A549 (cell line): ENCODE measurements around the gene STEAP1B. TPM values are rescaled to one million over a fixed set of nuclear protein-coding genes. Genes with fewer than 3 reads are reported as not detected.

ENCODE experiments used
- ATAC-seq, 2 experiments: fragments of 200-7000 bp in 1 of 2; fragments of >200 bp in 1 of 2; cut with Nextera tagmentation in 1 of 2; cut with Tn5 transposase in 1 of 2; 3 replicates each; pipeline versions ENCODE4 v1.8.0 to v1.9.1; 2018 to 2020; ENCODE audit warnings: mild to moderate bottlenecking in 1 of 2, moderate library complexity in 1 of 2
- CTCF ChIA-PET: fragments of 300-600 bp; sonication (Branson Sonifier 250); formaldehyde crosslinking; extraction: SDS; loops from one replicate; lab custom pipeline; 2021; ENCODE audit warnings: antibody characterized with exemption, inconsistent platforms; lab: Yijun Ruan, JAX
- POLR2A ChIA-PET: fragments of 350-600 bp; formaldehyde crosslinking; extraction: SDS; loops from one replicate; lab custom pipeline; 2021; ENCODE audit warnings: antibody characterized with exemption, inconsistent platforms; lab: Yijun Ruan, JAX
- DNase-seq, 2 experiments: peaks; one replicate each; pipeline versions ENCODE4 v3.0.0 to v3.0.0-alpha.2; 2011 to 2016; ENCODE audit warnings: low read depth in 1 of 2, low spot score in 1 of 2
- FAIRE-seq: peaks from 2 replicates; lab custom pipeline; 2011; peaks lifted over from hg19 to GRCh38; lab: Jason Lieb, UNC
- H3K27ac ChIP-seq, 2 experiments: fragments of >200 bp; sonication (Bioruptor Twin); formaldehyde crosslinking; 3 replicates each; pipeline ENCODE4 v1.5.1; 2016 to 2017
- H3K4me1 ChIP-seq: fragments of >200 bp; sonication (Bioruptor Twin); formaldehyde crosslinking; 3 replicates; pipeline ENCODE4 v1.6.1; 2016
- H3K4me2 ChIP-seq: fragments of >200 bp; sonication (Bioruptor Twin); formaldehyde crosslinking; 3 replicates; pipeline ENCODE4 v1.6.1; 2016
- H3K4me3 ChIP-seq: fragments of >200 bp; sonication (Bioruptor Twin); formaldehyde crosslinking; 3 replicates; pipeline ENCODE4 v1.5.1; 2016
- H3K9me3 ChIP-seq: fragments of >200 bp; sonication (Bioruptor Twin); formaldehyde crosslinking; 3 replicates; pipeline ENCODE4 v1.6.1; 2016
- CEBPB ChIP-seq, 2 experiments: fragments of >200 bp in 1 of 2; sonication (Bioruptor Twin) in 1 of 2; formaldehyde crosslinking in 1 of 2; IDR thresholded peaks; 2 replicates each; pipeline ENCODE4 v1.6.1; 2012 to 2016
- CHD2 ChIP-seq: fragments of 150-350 bp; IDR thresholded peaks from 2 replicates; pipeline ENCODE4 v1.6.1; 2014; ENCODE audit warnings: low read length; ENCODE audit not compliant: partially characterized antibody
- CHD4 ChIP-seq: fragments of 200-600 bp; sonication (generic); IDR thresholded peaks from 2 replicates; pipeline ENCODE4 v1.6.1; 2016; ENCODE audit warnings: antibody characterized with exemption, mild to moderate bottlenecking, borderline replicate concordance
- EHMT2 ChIP-seq: fragments of 200-600 bp; sonication (generic); IDR thresholded peaks from 2 replicates; pipeline ENCODE4 v1.6.1; 2016; ENCODE audit warnings: antibody characterized with exemption, low read depth, mild to moderate bottlenecking, moderate library complexity
- ELK1 ChIP-seq: fragments of 150-350 bp; IDR thresholded peaks from 2 replicates; pipeline ENCODE4 v1.6.1; 2014; ENCODE audit warnings: low read depth, mild to moderate bottlenecking, low read length
- FOSB ChIP-seq: fragments of 250-450 bp; sonication (Bioruptor Pico); IDR thresholded peaks from 2 replicates; pipeline ENCODE4 v1.5.0; 2020; ENCODE audit warnings: mild to moderate bottlenecking, moderate library complexity
- FOSL2 ChIP-seq, 2 experiments: fragments of 450-650 bp in 1 of 2; fragments of >200 bp in 1 of 2; sonication (Bioruptor Twin) in 1 of 2; formaldehyde crosslinking; IDR thresholded peaks; 2 replicates each; pipeline versions ENCODE4 v1.5.0 to v1.6.1; 2016 to 2020; ENCODE audit warnings: mild to moderate bottlenecking in 1 of 2, moderate library complexity in 1 of 2
- FOXS1 ChIP-seq: fragments of 250-450 bp; sonication (Bioruptor Pico); IDR thresholded peaks from 2 replicates; pipeline ENCODE4 v1.5.0; 2020; ENCODE audit warnings: mild to moderate bottlenecking, moderate library complexity
- GATA3 ChIP-seq: IDR thresholded peaks from 2 replicates; pipeline ENCODE4 v1.6.1; 2012; ENCODE audit warnings: borderline replicate concordance
- HDAC2 ChIP-seq: fragments of 200-600 bp; sonication (generic); IDR thresholded peaks from 2 replicates; pipeline ENCODE4 v1.6.1; 2016
- HEYL ChIP-seq: fragments of 250-450 bp; sonication (Bioruptor Pico); IDR thresholded peaks from 2 replicates; pipeline ENCODE4 v1.8.0; 2021; ENCODE audit warnings: mild to moderate bottlenecking, moderate library complexity
- HOXA7 ChIP-seq: fragments of 250-450 bp; sonication (Bioruptor Pico); IDR thresholded peaks from 2 replicates; pipeline ENCODE4 v1.5.0; 2020; ENCODE audit warnings: mild to moderate bottlenecking, moderate library complexity
- HOXB5 ChIP-seq: fragments of 250-450 bp; sonication (Bioruptor Pico); IDR thresholded peaks from 2 replicates; pipeline ENCODE4 v1.5.0; 2020; ENCODE audit warnings: mild to moderate bottlenecking, moderate library complexity
- KDM1A ChIP-seq: fragments of 200-600 bp; sonication (generic); IDR thresholded peaks from 2 replicates; pipeline ENCODE4 v1.6.1; 2016; ENCODE audit warnings: low read depth, mild to moderate bottlenecking
- KDM5A ChIP-seq: fragments of 200-600 bp; sonication (generic); IDR thresholded peaks from 2 replicates; pipeline ENCODE4 v1.6.1; 2016; ENCODE audit warnings: antibody characterized with exemption, mild to moderate bottlenecking
- MAFK ChIP-seq: fragments of 450-650 bp; IDR thresholded peaks from 2 replicates; pipeline ENCODE4 v1.6.1; 2014; ENCODE audit not compliant: partially characterized antibody
- MAZ ChIP-seq: fragments of 150-350 bp; IDR thresholded peaks from 2 replicates; pipeline ENCODE4 v1.6.1; 2014; ENCODE audit warnings: antibody characterized with exemption, low read depth, low read length, borderline replicate concordance
- RAD21 ChIP-seq, 2 experiments: fragments of >200 bp in 1 of 2; sonication (Bioruptor Twin) in 1 of 2; formaldehyde crosslinking in 1 of 2; IDR thresholded peaks in 1 of 2; conservative IDR thresholded peaks in 1 of 2; 2 replicates in 1 of 2; 3 replicates in 1 of 2; pipeline ENCODE4 v1.6.1; 2012 to 2018; ENCODE audit warnings: inconsistent platforms in 1 of 2
- RCOR1 ChIP-seq: fragments of 150-350 bp; IDR thresholded peaks from 2 replicates; pipeline ENCODE4 v1.6.1; 2014; ENCODE audit warnings: antibody characterized with exemption, low read length, low read depth
- RNF2 ChIP-seq: fragments of 200-600 bp; sonication (generic); IDR thresholded peaks from 2 replicates; pipeline ENCODE4 v1.6.1; 2016; ENCODE audit warnings: low read depth, mild to moderate bottlenecking, antibody characterized with exemption, moderate library complexity, borderline replicate concordance
- SMC3 ChIP-seq: fragments of >200 bp; sonication (Bioruptor Twin); formaldehyde crosslinking; IDR thresholded peaks from 3 replicates; pipeline ENCODE4 v1.6.1; 2018; ENCODE audit warnings: inconsistent platforms
- TP53 ChIP-seq: fragments of 250-450 bp; sonication (Bioruptor Pico); IDR thresholded peaks from 2 replicates; pipeline ENCODE4 v1.5.0; 2021; ENCODE audit warnings: mild to moderate bottlenecking, moderate library complexity
- ZC3H11A ChIP-seq: fragments of 450-650 bp; IDR thresholded peaks from 2 replicates; pipeline ENCODE4 v1.6.1; 2014; ENCODE audit warnings: antibody characterized with exemption, mild to moderate bottlenecking
- ZNF302 ChIP-seq: fragments of 250-450 bp; sonication (Bioruptor Pico); IDR thresholded peaks from 2 replicates; pipeline ENCODE4 v1.9.0; 2021; ENCODE audit warnings: inconsistent platforms, mild to moderate bottlenecking, moderate library complexity
- ZSCAN20 ChIP-seq: fragments of 250-450 bp; sonication (Bioruptor Pico); IDR thresholded peaks from 2 replicates; pipeline ENCODE4 v1.8.0; 2022; ENCODE audit warnings: mild to moderate bottlenecking, moderate library complexity
- WGBS: methylation state at CpG from one replicate; pipeline ENCODE4 v1.1.6; 2017; ENCODE audit errors: missing lambda C conversion rate; 5-methylcytosine and 5-hydroxymethylcytosine counted together
- polyA plus RNA-seq, 4 experiments: library from polyadenylated mRNA; depleted of rRNA in 3 of 4; stranded (reverse); fragments of >200 nt; fragmentation: RNase III in 1 of 4; extraction: RNeasy Plus Mini Kit Qiagen cat#74134 plus additional on column Dnase treatment in 1 of 4; gene quantifications; 2 replicates in 3 of 4; 3 replicates in 1 of 4; pipeline ENCODE4 v1.2.3, GENCODE V29; 2011 to 2017
- TF ChIP-seq, protein P1 (sequence below): fragments of 250-450 bp; sonication (Bioruptor Pico); IDR thresholded peaks from 2 replicates; pipeline ENCODE4 v1.5.0; 2020; ENCODE audit warnings: low read depth, mild to moderate bottlenecking, moderate library complexity
- TF ChIP-seq, protein P2 (sequence below): fragments of 200-600 bp; sonication (generic); IDR thresholded peaks from 2 replicates; pipeline ENCODE4 v1.6.1; 2016; ENCODE audit warnings: antibody characterized with exemption, mild to moderate bottlenecking, moderate library complexity

STEAP1B gene
- polyA plus RNA-seq, 2 of the 4 experiments (the other 2 are of a cell fraction), result 0.08 to 0.22 TPM

GRCh38 chr7:22418251-22419046 is 81.5 kb downstream of the STEAP1B start:
- no peak overlapping the region for H3K4me2 ChIP-seq
- POLR2A ChIA-PET, result no interaction called here
- no peaks in the 10 kb centered on the region for H3K4me1 ChIP-seq
- TF ChIP-seq RNF2 (no peak), KDM1A (no peak), HEYL (CRISPR knock-in tag) (no peak), ZC3H11A (no peak), EHMT2 (no peak), HOXA7 (CRISPR knock-in tag) (no peak), CHD2 (no peak)
- TF ChIP-seq, protein P1, sequence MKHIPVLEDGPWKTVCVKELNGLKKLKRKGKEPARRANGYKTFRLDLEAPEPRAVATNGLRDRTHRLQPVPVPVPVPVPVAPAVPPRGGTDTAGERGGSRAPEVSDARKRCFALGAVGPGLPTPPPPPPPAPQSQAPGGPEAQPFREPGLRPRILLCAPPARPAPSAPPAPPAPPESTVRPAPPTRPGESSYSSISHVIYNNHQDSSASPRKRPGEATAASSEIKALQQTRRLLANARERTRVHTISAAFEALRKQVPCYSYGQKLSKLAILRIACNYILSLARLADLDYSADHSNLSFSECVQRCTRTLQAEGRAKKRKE (CRISPR knock-in tag), result no peak
- TF ChIP-seq, all 56 proteins: peak for 0
- no peak for DNase-seq
- Histone ChIP-seq H3K4me3 (no peak overlapping the region), H3K27ac (no peak overlapping the region), H3K9me3 (no peaks in the 10 kb centered on the region)
- CTCF ChIA-PET, result interaction anchor here (0.7 to 1.4 kb wide), 2 partner anchors 12 to 16 kb away, joined by 3 read pairs; no protein-coding TSS in a partner anchor
- 25% methylated on average over 6 of the region's 6 CpGs for WGBS
- FAIRE-seq, result no peak
- ATAC-seq, result no peak

DNA sequence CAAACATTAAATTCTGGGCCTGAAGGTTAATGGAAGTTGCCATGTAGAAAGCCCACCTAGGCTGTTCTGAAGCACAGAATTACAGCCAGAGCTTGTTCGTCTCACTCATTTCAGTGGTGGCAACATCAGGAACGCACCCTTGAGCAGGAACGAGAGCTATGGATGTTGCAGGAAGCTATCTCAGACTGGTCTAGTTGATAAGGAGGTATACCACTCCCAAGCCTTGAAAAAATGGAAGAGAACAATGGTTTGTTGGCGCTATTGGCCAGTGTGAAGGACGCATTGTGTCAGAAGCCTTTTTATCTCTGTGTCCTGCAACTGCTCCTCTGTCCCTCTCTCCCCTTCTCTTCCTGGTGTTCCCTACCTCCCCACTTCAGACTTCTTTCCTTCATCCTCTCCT is 82.1 kb downstream of the STEAP1B start:
- ChIA-PET POLR2A (no interaction called here), CTCF (interaction anchor here (1.4 kb wide), 1 partner anchor 11 kb away, joined by 3 read pairs; no protein-coding TSS in a partner anchor)
- no peaks in the 10 kb centered on the region for H3K4me1 ChIP-seq
- WGBS, result 13% methylated on average over 5 of the region's 5 CpGs
- ATAC-seq, result no peak
- TF ChIP-seq KDM5A (no peak), RCOR1 (no peak), ZNF302 (no peak), RAD21 (conservative IDR thresholded peaks at IDR 0.05 in 1 of 2, IDR thresholded peaks at IDR 0.05 in 1 of 2) (no peak), CHD4 (no peak), SMC3 (no peak), HOXB5 (CRISPR knock-in tag) (no peak)
- TF ChIP-seq, protein P1 (CRISPR knock-in tag), result no peak
- TF ChIP-seq, protein P2, sequence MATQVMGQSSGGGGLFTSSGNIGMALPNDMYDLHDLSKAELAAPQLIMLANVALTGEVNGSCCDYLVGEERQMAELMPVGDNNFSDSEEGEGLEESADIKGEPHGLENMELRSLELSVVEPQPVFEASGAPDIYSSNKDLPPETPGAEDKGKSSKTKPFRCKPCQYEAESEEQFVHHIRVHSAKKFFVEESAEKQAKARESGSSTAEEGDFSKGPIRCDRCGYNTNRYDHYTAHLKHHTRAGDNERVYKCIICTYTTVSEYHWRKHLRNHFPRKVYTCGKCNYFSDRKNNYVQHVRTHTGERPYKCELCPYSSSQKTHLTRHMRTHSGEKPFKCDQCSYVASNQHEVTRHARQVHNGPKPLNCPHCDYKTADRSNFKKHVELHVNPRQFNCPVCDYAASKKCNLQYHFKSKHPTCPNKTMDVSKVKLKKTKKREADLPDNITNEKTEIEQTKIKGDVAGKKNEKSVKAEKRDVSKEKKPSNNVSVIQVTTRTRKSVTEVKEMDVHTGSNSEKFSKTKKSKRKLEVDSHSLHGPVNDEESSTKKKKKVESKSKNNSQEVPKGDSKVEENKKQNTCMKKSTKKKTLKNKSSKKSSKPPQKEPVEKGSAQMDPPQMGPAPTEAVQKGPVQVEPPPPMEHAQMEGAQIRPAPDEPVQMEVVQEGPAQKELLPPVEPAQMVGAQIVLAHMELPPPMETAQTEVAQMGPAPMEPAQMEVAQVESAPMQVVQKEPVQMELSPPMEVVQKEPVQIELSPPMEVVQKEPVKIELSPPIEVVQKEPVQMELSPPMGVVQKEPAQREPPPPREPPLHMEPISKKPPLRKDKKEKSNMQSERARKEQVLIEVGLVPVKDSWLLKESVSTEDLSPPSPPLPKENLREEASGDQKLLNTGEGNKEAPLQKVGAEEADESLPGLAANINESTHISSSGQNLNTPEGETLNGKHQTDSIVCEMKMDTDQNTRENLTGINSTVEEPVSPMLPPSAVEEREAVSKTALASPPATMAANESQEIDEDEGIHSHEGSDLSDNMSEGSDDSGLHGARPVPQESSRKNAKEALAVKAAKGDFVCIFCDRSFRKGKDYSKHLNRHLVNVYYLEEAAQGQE, result no peak
- no peak for DNase-seq
- no peak overlapping the region for H3K4me2 ChIP-seq
- no peak overlapping the region for H3K27ac ChIP-seq
- no peak overlapping the region for H3K4me3 ChIP-seq
- FAIRE-seq, result no peak
- no peaks in the 10 kb centered on the region for H3K9me3 ChIP-seq

GRCh38 chr7:22417349-22417748 is 82.6 kb downstream of the STEAP1B start:
- H3K4me1 ChIP-seq, result no peaks in the 10 kb centered on the region
- no peak overlapping the region for H3K4me3 ChIP-seq
- WGBS, result 13% methylated on average over 2 of the region's 2 CpGs
- H3K9me3 ChIP-seq, result no peaks in the 10 kb centered on the region
- TF ChIP-seq MAFK, result no peak
- no peak for TF ChIP-seq HEYL (CRISPR knock-in tag)
- no peak for TF ChIP-seq CHD2
- no peak for TF ChIP-seq ZSCAN20 (CRISPR knock-in tag)
- no peak for TF ChIP-seq TP53
- TF ChIP-seq KDM5A, result no peak
- TF ChIP-seq FOSB, result no peak
- no peak for TF ChIP-seq GATA3
- TF ChIP-seq ELK1, result no peak
- TF ChIP-seq CEBPB (IDR thresholded peaks at IDR 0.05), result no peak
- TF ChIP-seq SMC3, result no peak
- no peak for TF ChIP-seq HDAC2
- TF ChIP-seq FOSL2 (IDR thresholded peaks at IDR 0.05), result no peak
- no peak for TF ChIP-seq FOSL2 (CRISPR knock-in tag; IDR thresholded peaks at IDR 0.05)
- no peak for TF ChIP-seq MAZ
- no peak for TF ChIP-seq FOXS1
- TF ChIP-seq EHMT2, result no peak
- FAIRE-seq (no peak), ATAC-seq (no peak), DNase-seq (no peak)
- H3K4me2 ChIP-seq, result no peak overlapping the region
- CTCF ChIA-PET, result interaction anchor here (1.4 kb wide), 1 partner anchor 11 kb away, joined by 3 read pairs; no protein-coding TSS in a partner anchor
- no peak overlapping the region for H3K27ac ChIP-seq
- POLR2A ChIA-PET, result no interaction called here
